Tibial nerve (tissue), 4 donors: ENCODE data around the gene CDH20. TPM values are rescaled to one million over a fixed set of nuclear protein-coding genes. Genes with fewer than 3 reads are reported as not detected.

ENCODE experiments used
- DNase-seq, 2 donors: peaks; one replicate each; pipeline ENCODE4 v3.0.0-alpha.2; 2019; ENCODE audit warnings: low spot score in 2 of 2
- H3K27ac ChIP-seq, 4 donors: fragments of 200-600 bp; sonication (generic) in 3 of 4; one replicate each; pipeline ENCODE4 v1.5.1; 2017 to 2019; ENCODE audit warnings: mild to moderate bottlenecking in 1 of 4
- H3K27me3 ChIP-seq, 2 donors: fragments of 200-600 bp; sonication (generic) in 1 of 2; one replicate each; pipeline versions ENCODE4 v1.5.1 to v1.6.0; 2017 to 2019
- H3K36me3 ChIP-seq, 3 donors: fragments of 200-600 bp; sonication (generic); one replicate each; pipeline ENCODE4 v1.5.1; 2018 to 2019
- H3K4me1 ChIP-seq, 4 donors: fragments of 200-600 bp; sonication (generic) in 3 of 4; one replicate each; pipeline ENCODE4 v1.5.1; 2017 to 2019
- H3K4me3 ChIP-seq, 4 donors: fragments of 200-600 bp; sonication (generic) in 3 of 4; one replicate each; pipeline ENCODE4 v1.5.1; 2017 to 2019; ENCODE audit warnings: mild to moderate bottlenecking in 1 of 4, moderate library complexity in 1 of 4
- H3K9me3 ChIP-seq, 4 donors: fragments of 200-600 bp; sonication (generic) in 3 of 4; one replicate each; pipeline ENCODE4 v1.5.1; 2017 to 2019
- EP300 ChIP-seq, 2 donors: sonication (generic); formaldehyde crosslinking; IDR thresholded peaks; one replicate each; pipeline ENCODE4 v1.6.1; 2017; ENCODE audit warnings: antibody characterized with exemption in 2 of 2, mild to moderate bottlenecking in 1 of 2
- POLR2A ChIP-seq, 2 donors: fragments of 450-650 bp; IDR thresholded peaks; one replicate each; pipeline ENCODE4 v1.6.1; 2017; ENCODE audit warnings: antibody characterized with exemption in 2 of 2, mild to moderate bottlenecking in 2 of 2, moderate library complexity in 2 of 2
- WGBS, 2 donors: methylation state at CpG; one replicate each; pipeline ENCODE4 v1.1.5; 2018; 5-methylcytosine and 5-hydroxymethylcytosine counted together
- total RNA-seq, 4 donors: library from RNA; depleted of rRNA; stranded (reverse); fragments of >200 nt; gene quantifications; one replicate each; pipeline ENCODE4 v1.1.0, GENCODE V29; 2016
- TF ChIP-seq, protein P1 (sequence below), 5 experiments: fragments of 200-600 bp in 3 of 5; fragments of 450-650 bp in 2 of 5; sonication (generic) in 3 of 5; IDR thresholded peaks; one replicate each; pipeline ENCODE4 v1.5.1; 2016 to 2019; ENCODE audit warnings: antibody characterized with exemption in 5 of 5, mild to moderate bottlenecking in 3 of 5, moderate library complexity in 2 of 5

The CDH20 gene
- total RNA-seq, 4 donors from 2014 or later, result 0.39 to 1.0 (median 0.90) TPM; not detected in 1

DNA sequence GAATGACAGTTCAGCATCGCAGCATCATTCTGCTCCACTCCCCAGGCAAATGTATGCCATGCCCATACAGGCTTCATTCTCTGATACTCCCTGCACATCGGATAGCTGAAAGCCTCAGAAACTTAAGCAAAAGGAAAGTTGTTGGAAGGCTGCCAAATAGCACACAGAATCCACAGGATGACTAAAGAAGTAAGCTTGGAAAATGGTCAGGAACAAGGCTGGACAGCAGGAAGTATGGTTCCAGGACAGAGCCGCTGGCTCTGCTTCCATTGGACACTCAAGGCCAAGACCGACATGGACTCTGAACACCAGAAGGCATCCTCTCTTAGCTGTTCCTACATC lies 256.5 kb downstream of the CDH20 start:
- H3K4me1 ChIP-seq, result peaks cover 0 to 14% (median 0%) of the 10 kb centered on the region in 4 donors
- WGBS, 2 donors, result 49 to 55% methylated on average over 4 of the region's 4 CpGs
- no peaks in the 10 kb centered on the region for H3K36me3 ChIP-seq
- H3K9me3 ChIP-seq, result no peaks in the 10 kb centered on the region
- DNase-seq, result no peak
- no peak overlapping the region for H3K27ac ChIP-seq
- H3K4me3 ChIP-seq, result no peak overlapping the region
- TF ChIP-seq POLR2A (IDR thresholded peaks at IDR 0.05) (no peak), EP300 (IDR thresholded peaks at IDR 0.05) (no peak)
- TF ChIP-seq, protein P1, sequence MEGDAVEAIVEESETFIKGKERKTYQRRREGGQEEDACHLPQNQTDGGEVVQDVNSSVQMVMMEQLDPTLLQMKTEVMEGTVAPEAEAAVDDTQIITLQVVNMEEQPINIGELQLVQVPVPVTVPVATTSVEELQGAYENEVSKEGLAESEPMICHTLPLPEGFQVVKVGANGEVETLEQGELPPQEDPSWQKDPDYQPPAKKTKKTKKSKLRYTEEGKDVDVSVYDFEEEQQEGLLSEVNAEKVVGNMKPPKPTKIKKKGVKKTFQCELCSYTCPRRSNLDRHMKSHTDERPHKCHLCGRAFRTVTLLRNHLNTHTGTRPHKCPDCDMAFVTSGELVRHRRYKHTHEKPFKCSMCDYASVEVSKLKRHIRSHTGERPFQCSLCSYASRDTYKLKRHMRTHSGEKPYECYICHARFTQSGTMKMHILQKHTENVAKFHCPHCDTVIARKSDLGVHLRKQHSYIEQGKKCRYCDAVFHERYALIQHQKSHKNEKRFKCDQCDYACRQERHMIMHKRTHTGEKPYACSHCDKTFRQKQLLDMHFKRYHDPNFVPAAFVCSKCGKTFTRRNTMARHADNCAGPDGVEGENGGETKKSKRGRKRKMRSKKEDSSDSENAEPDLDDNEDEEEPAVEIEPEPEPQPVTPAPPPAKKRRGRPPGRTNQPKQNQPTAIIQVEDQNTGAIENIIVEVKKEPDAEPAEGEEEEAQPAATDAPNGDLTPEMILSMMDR (IDR thresholded peaks at IDR 0.05), result no peak
- no peaks in the 10 kb centered on the region for H3K27me3 ChIP-seq

DNA sequence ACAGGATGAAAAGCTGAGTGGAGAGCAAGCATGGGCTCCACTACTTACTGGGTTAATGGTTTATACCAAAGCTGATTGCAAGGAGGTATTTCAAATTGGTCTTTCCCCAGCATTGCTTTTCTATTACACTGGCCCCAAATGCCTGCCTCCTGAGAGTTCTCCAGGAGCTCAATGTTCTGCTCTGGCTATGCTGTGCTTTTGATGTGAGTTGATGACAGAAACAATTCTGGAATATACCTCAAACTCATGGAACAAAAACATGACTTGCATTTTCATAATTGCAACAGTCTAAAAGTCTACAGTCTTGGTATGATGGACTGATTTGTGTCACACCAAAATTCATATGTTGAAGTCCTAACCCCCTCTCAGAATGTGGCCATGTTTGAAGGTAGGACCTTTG lies 258.0 kb downstream of the CDH20 start:
- DNase-seq, result no peak
- Histone ChIP-seq H3K9me3 (no peaks in the 10 kb centered on the region), H3K36me3 (no peaks in the 10 kb centered on the region), H3K4me1 (peaks cover 0 to 20% (median 0%) of the 10 kb centered on the region in 4 donors), H3K27me3 (no peaks in the 10 kb centered on the region), H3K27ac (no peak overlapping the region), H3K4me3 (no peak overlapping the region)
- TF ChIP-seq, protein P1 (IDR thresholded peaks at IDR 0.05), result no peak
- TF ChIP-seq POLR2A (IDR thresholded peaks at IDR 0.05) (no peak), EP300 (IDR thresholded peaks at IDR 0.05) (no peak)

DNA sequence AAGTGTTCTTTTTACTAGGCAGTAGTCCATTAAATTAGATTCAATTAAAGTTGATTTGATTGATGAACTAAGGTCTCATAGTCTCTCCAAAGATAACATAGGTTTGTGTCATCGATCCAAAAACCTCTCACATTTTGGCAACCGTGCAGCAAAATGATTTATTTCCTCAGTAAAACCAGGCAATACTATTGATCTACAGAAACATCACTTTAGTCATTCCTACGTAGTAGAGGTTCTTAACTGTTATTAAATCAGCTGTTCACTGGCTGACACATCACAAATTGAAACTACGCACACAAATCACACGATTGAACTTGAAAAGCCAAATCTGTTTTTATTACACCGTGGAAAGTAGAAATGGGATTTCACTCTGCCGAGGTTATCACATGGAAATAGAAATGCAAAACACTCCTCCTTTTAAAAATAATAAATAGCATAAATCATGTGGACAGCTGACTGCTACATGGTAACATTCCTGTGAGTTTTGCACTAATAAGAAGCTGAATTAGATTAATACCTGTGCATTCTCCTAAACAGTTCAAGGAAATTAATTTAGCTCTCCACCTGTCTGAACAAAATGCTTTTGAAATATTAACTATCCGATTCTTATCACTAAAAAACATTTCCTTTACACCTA lies 262.5 kb downstream of the CDH20 start:
- Histone ChIP-seq H3K4me3 (no peak overlapping the region), H3K27ac (no peak overlapping the region), H3K4me1 (peaks cover 0 to 6% (median 0%) of the 10 kb centered on the region in 4 donors), H3K9me3 (no peaks in the 10 kb centered on the region), H3K36me3 (no peaks in the 10 kb centered on the region), H3K27me3 (no peaks in the 10 kb centered on the region)
- TF ChIP-seq, protein P1 (IDR thresholded peaks at IDR 0.05), result no peak
- no peak for TF ChIP-seq EP300 (IDR thresholded peaks at IDR 0.05)
- no peak for DNase-seq
- WGBS, 2 donors, result 53 to 57% methylated on average over 8 of the region's 8 CpGs

DNA sequence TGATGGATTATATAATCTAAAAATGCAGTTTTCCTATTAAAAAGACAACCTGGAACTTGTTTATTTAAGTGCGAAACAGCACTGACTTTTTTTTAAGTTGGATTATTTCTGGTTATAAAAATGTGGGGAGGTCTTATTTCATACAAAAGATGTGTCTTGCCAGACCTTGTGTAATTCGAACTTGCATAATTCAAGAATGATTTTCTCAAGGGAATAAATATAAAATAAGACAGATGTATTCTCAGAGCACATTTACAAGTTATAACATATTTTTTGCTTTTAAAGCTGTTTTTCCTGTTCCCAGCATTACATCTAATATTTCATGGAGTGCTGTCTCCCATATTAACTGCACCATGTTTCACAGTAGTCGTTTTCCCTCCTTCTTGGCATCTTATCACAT lies 263.1 kb downstream of the CDH20 start:
- no peaks in the 10 kb centered on the region for H3K27me3 ChIP-seq
- no peaks in the 10 kb centered on the region for H3K36me3 ChIP-seq
- 53 to 57% methylated on average over 3 of the region's 3 CpGs for WGBS, 2 donors
- no peak for DNase-seq
- no peak overlapping the region for H3K4me3 ChIP-seq
- H3K4me1 ChIP-seq, result peaks cover 0 to 6% (median 0%) of the 10 kb centered on the region in 4 donors
- no peaks in the 10 kb centered on the region for H3K9me3 ChIP-seq
- TF ChIP-seq, protein P1 (IDR thresholded peaks at IDR 0.05), result no peak
- TF ChIP-seq POLR2A (IDR thresholded peaks at IDR 0.05) (no peak), EP300 (IDR thresholded peaks at IDR 0.05) (no peak)
- no peak overlapping the region for H3K27ac ChIP-seq

DNA sequence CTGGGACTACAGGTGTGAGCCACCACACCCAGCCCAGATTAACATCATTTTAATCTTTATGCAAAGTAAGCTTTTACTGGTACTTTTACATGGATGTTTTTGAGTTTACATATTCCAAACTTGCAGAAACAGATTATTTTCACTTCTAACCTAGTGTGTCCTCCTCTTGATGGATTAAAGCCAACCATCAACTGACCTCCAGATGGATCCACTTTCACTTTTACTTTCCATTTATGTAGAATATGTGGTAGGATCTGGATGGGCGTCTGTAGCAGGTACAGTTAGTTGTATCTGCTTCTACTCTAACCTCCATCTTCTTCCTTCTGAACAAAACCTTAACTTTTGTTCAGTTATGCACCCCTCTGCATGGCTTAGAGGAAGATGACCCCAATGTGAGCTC lies 264.1 kb downstream of the CDH20 start:
- H3K27ac ChIP-seq, result no peak overlapping the region
- TF ChIP-seq POLR2A (IDR thresholded peaks at IDR 0.05), result no peak
- no peak for TF ChIP-seq EP300 (IDR thresholded peaks at IDR 0.05)
- TF ChIP-seq, protein P1 (IDR thresholded peaks at IDR 0.05), result no peak

More for the DNA sequence above, 264.1 kb downstream of the CDH20 start:
- no peak for DNase-seq
- no peaks in the 10 kb centered on the region for H3K36me3 ChIP-seq
- H3K4me1 ChIP-seq, result peaks cover 0 to 6% (median 0%) of the 10 kb centered on the region in 4 donors
- H3K27me3 ChIP-seq, result no peaks in the 10 kb centered on the region
- WGBS, 2 donors, result 81 to 92% methylated on average over 1 of the region's 1 CpG
- H3K9me3 ChIP-seq, result no peaks in the 10 kb centered on the region
- H3K4me3 ChIP-seq, result no peak overlapping the region
